HepG2 (cell line): ENCODE data around the gene COX7C. TPM values are rescaled to one million over a fixed set of nuclear protein-coding genes. Genes with fewer than 3 reads are reported as not detected.

Experiments used
- ATRX ChIP-seq: sonication (generic); formaldehyde crosslinking; IDR thresholded peaks from 2 replicates; pipeline ENCODE4 v1.4.0; 2020; ENCODE audit warnings: missing genetic modification reagents, borderline replicate concordance
- BORCS8-MEF2B ChIP-seq: sonication (generic); formaldehyde crosslinking; IDR thresholded peaks from 2 replicates; pipeline ENCODE4 v1.8.0; 2022; ENCODE audit warnings: mild to moderate bottlenecking, missing genetic modification reagents
- DBP ChIP-seq: sonication (generic); formaldehyde crosslinking; IDR thresholded peaks from 2 replicates; pipeline ENCODE4 v1.4.0; 2020; ENCODE audit warnings: missing genetic modification reagents; ENCODE audit errors: not compliant biosample characterization
- FOXJ3 ChIP-seq: sonication (generic); formaldehyde crosslinking; IDR thresholded peaks from 2 replicates; pipeline ENCODE4 v1.4.0; 2020; ENCODE audit warnings: missing genetic modification reagents, mild to moderate bottlenecking, borderline replicate concordance
- HMGA1 ChIP-seq: sonication (generic); formaldehyde crosslinking; conservative IDR thresholded peaks from 2 replicates; pipeline ENCODE4 v1.4.0; 2020; ENCODE audit warnings: missing genetic modification reagents
- IKZF4 ChIP-seq: sonication (generic); formaldehyde crosslinking; IDR thresholded peaks from 2 replicates; pipeline ENCODE4 v1.5.1; 2020; ENCODE audit warnings: borderline replicate concordance, mild to moderate bottlenecking, low read depth, missing genetic modification reagents; ENCODE audit errors: not compliant biosample characterization
- JDP2 ChIP-seq: sonication (generic); formaldehyde crosslinking; IDR thresholded peaks from 2 replicates; pipeline ENCODE4 v1.8.1; 2022; ENCODE audit warnings: missing genetic modification reagents, borderline replicate concordance
- MAX ChIP-seq: IDR thresholded peaks from 2 replicates; pipeline ENCODE4 v1.6.1; 2012; ENCODE audit warnings: inconsistent platforms
- MLLT10 ChIP-seq: sonication (generic); formaldehyde crosslinking; IDR thresholded peaks from 2 replicates; pipeline ENCODE4 v1.4.0; 2020; ENCODE audit warnings: missing genetic modification reagents
- MYC ChIP-seq: sonication (generic); formaldehyde crosslinking; IDR thresholded peaks from 2 replicates; pipeline ENCODE4 v1.9.0; 2021; ENCODE audit warnings: missing genetic modification reagents, borderline replicate concordance
- NCOR1 ChIP-seq: fragments of 200-600 bp; sonication (generic); IDR thresholded peaks from 2 replicates; pipeline ENCODE4 v1.7.0; 2017; ENCODE audit warnings: antibody characterized with exemption, low read length, borderline replicate concordance
- NFE2L1 ChIP-seq: sonication (generic); formaldehyde crosslinking; IDR thresholded peaks from 2 replicates; pipeline ENCODE4 v1.4.0; 2020; ENCODE audit warnings: missing genetic modification reagents, mild to moderate bottlenecking, borderline replicate concordance
- RBM39 ChIP-seq: fragments of 200-400 bp; formaldehyde crosslinking; IDR thresholded peaks from one replicate; pipeline ENCODE4 v1.6.1; 2018; ENCODE audit warnings: antibody characterized with exemption, mild to moderate bottlenecking, low read depth, low read length; ENCODE audit not compliant: poor library complexity, severe bottlenecking
- RCOR2 ChIP-seq: IDR thresholded peaks from 2 replicates; pipeline ENCODE4 v1.6.1; 2016; ENCODE audit warnings: missing biosample characterization, missing genetic modification reagents
- RNF2 ChIP-seq: fragments of 450-650 bp; conservative IDR thresholded peaks from 2 replicates; pipeline ENCODE4 v1.6.1; 2016; ENCODE audit warnings: low read depth
- SIN3A ChIP-seq: IDR thresholded peaks from 2 replicates; pipeline ENCODE4 v1.6.1; 2011; ENCODE audit warnings: low read depth, mild to moderate bottlenecking, control low read depth, low read length, borderline replicate concordance
- ZBTB43 ChIP-seq: sonication (generic); formaldehyde crosslinking; conservative IDR thresholded peaks from 2 replicates; pipeline ENCODE4 v1.4.0; 2020; ENCODE audit warnings: missing genetic modification reagents
- ZBTB7A ChIP-seq: sonication (generic); formaldehyde crosslinking; IDR thresholded peaks from 2 replicates; pipeline ENCODE4 v1.8.0; 2022; ENCODE audit warnings: mild to moderate bottlenecking, missing genetic modification reagents
- ZFX ChIP-seq: sonication (generic); formaldehyde crosslinking; IDR thresholded peaks from 2 replicates; pipeline ENCODE4 v1.4.0; 2020; ENCODE audit warnings: mild to moderate bottlenecking, low read depth, missing genetic modification reagents, moderate library complexity
- ZFY ChIP-seq: sonication (generic); formaldehyde crosslinking; IDR thresholded peaks from 2 replicates; pipeline ENCODE4 v1.4.0; 2020; ENCODE audit warnings: missing genetic modification reagents
- ZKSCAN5 ChIP-seq: sonication (generic); formaldehyde crosslinking; IDR thresholded peaks from 2 replicates; pipeline ENCODE4 v1.5.1; 2020; ENCODE audit warnings: mild to moderate bottlenecking, missing genetic modification reagents
- ZNF546 ChIP-seq: sonication (generic); formaldehyde crosslinking; conservative IDR thresholded peaks from 2 replicates; pipeline ENCODE4 v1.8.1; 2023; ENCODE audit warnings: mild to moderate bottlenecking, missing genetic modification reagents
- ZNF703 ChIP-seq: sonication (generic); formaldehyde crosslinking; IDR thresholded peaks from 2 replicates; pipeline ENCODE4 v1.5.1; 2020; ENCODE audit warnings: missing genetic modification reagents, mild to moderate bottlenecking, moderate library complexity, borderline replicate concordance
- ZNF713 ChIP-seq: sonication (generic); formaldehyde crosslinking; IDR thresholded peaks from 2 replicates; pipeline ENCODE4 v1.4.0; 2020; ENCODE audit warnings: mild to moderate bottlenecking, missing genetic modification reagents
- ZNF782 ChIP-seq: sonication (generic); formaldehyde crosslinking; IDR thresholded peaks from 2 replicates; pipeline ENCODE4 v1.4.0; 2020; ENCODE audit warnings: missing genetic modification reagents, mild to moderate bottlenecking, borderline replicate concordance
- ZXDC ChIP-seq: sonication (generic); formaldehyde crosslinking; IDR thresholded peaks from 2 replicates; pipeline ENCODE4 v1.5.0; 2020; ENCODE audit warnings: mild to moderate bottlenecking, missing genetic modification reagents
- polyA plus RNA-seq, 8 experiments: library from polyadenylated mRNA; depleted of rRNA in 3 of 8; stranded (reverse) in 7 of 8; unstranded in 1 of 8; fragments of >200 nt; fragmentation: Illumina TruSeq in 4 of 8; extraction: Trizol in 4 of 8; gene quantifications; 2 replicates each; pipeline versions ENCODE4 v1.2.1 to v1.2.3, GENCODE V29; 2011 to 2016; ENCODE audit warnings: low read depth in 4 of 8, missing spikeins in 1 of 8, mixed read lengths in 1 of 8; ENCODE audit not compliant: insufficient read depth in 1 of 8
- total RNA-seq, 5 experiments: library from RNA; depleted of rRNA; stranded (reverse); fragments of >200 nt; fragmentation: Illumina TruSeq; extraction: Trizol; gene quantifications; 2 replicates each; pipeline ENCODE4 v1.2.3, GENCODE V29; 2016; ENCODE audit warnings: low read depth in 1 of 5

Gene COX7C
- total and polyA plus RNA-seq, 2 of the 13 experiments (the other 11 are each of a cell fraction or from before 2014, with no cell fraction given), result 538 to 635 TPM

GRCh38 chr5:86617756-86618576 lies at the start of gene COX7C (continued):
- TF ChIP-seq MLLT10 (CRISPR knock-in tag) (no peak), ZXDC (CRISPR knock-in tag) (no peak), DBP (CRISPR knock-in tag) (no peak), NFE2L1 (CRISPR knock-in tag) (no peak), ZNF782 (CRISPR knock-in tag) (no peak), ZBTB43 (CRISPR knock-in tag) (no peak), JDP2 (CRISPR knock-in tag) (no peak), RBM39 (peak; percentile 51), ZFX (CRISPR knock-in tag) (peak; percentile 82), HMGA1 (no peak), SIN3A (no peak), ZFY (CRISPR knock-in tag) (peak; percentile 95), NCOR1 (no peak; the same call in 1 of the 2 replicates), FOXJ3 (CRISPR knock-in tag) (no peak), RNF2 (no peak), ZNF546 (CRISPR knock-in tag) (no peak), MAX (no peak; the same call in none of the 2 replicates), RCOR2 (CRISPR knock-in tag) (no peak), BORCS8-MEF2B (no peak), ZNF713 (no peak), MYC (CRISPR knock-in tag) (peak; percentile 76; the same call in 1 of the 2 replicates), ZBTB7A (no peak), ATRX (no peak), IKZF4 (CRISPR knock-in tag) (peak; percentile 34), ZNF703 (CRISPR knock-in tag) (no peak), ZKSCAN5 (CRISPR knock-in tag) (no peak)
